ENCODE measurements around the gene CRIM1. TPM values are rescaled to one million over a fixed set of nuclear protein-coding genes. Genes with fewer than 3 reads are reported as not detected.

Gene CRIM1
- total RNA-seq, 1 experiment from 2014 or later, result 292 TPM

GRCh38 chr2:36574560-36574959 is 219.0 kb downstream of the CRIM1 start:
- no peaks in the 10 kb centered on the region for H3K27me3 ChIP-seq (replicated peaks; ENCODE audit: control insufficient read depth, insufficient read depth, low read length)
- CTCF ChIA-PET, result no interaction called here
- H3K4me1 Mint-ChIP-seq (ENCODE audit: low read depth, unreplicated experiment), result no peaks in the 10 kb centered on the region
- no TSS peak for BruUV-seq (replicated peaks)
- POLR2A ChIA-PET, result no interaction called here
- peaks cover 1% of the 10 kb centered on the region for H3K4me1 ChIP-seq
- intact Hi-C loops (cut with micrococcal nuclease; ENCODE audit: unreplicated experiment), result no loop called here
- H3K9me3 ChIP-seq, result no peaks in the 10 kb centered on the region
- DNase-seq, result no peak
- peaks cover 80% of the 10 kb centered on the region for H3K36me3 Mint-ChIP-seq (ENCODE audit: insufficient read depth, unreplicated experiment)
- no peaks in the 10 kb centered on the region for H3K27me3 Mint-ChIP-seq (ENCODE audit: insufficient read depth, unreplicated experiment)
- no peak for TF ChIP-seq CTCF (IDR thresholded peaks at IDR 0.05; ENCODE audit: insufficient read depth in 1 of 2, low read depth in 1 of 2, low read length in 1 of 2, severe bottlenecking in 1 of 2, unreplicated experiment in 1 of 2)
- no peak overlapping the region for H3K4me3 Mint-ChIP-seq (ENCODE audit: unreplicated experiment)
- H3K36me3 ChIP-seq (ENCODE audit: control insufficient read depth, insufficient read depth, low read length), result peaks cover 2% of the 10 kb centered on the region; the same call in 1 of the 2 replicates
- no peaks in the 10 kb centered on the region for H3K9me3 Mint-ChIP-seq (ENCODE audit: unreplicated experiment)
- H3K27ac Mint-ChIP-seq (ENCODE audit: unreplicated experiment), result no peak overlapping the region
- no peak overlapping the region for H3K4me3 ChIP-seq (ENCODE audit: low read depth, low read length)

DNA sequence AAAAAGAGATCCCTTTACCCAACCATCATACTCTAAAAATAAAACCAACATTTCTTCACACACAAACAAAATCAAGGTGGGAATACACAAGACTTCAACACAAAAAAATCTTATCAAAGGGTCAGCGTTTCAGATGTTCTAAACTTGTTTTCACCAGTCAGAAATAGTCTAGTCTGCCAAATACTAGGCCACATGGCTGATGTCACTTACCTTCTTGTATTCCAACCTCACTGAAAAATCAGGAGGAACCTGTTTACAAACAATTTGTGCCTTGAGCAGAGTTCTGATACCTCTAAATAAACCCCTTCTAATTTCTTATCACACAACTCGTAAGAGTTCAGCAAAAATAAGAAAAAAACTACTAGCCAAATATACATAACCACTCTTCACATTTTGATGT is 222.3 kb downstream of the CRIM1 start:
- H3K4me1 ChIP-seq, result no peaks in the 10 kb centered on the region
- Mint-ChIP-seq H3K27ac (ENCODE audit: unreplicated experiment) (no peak overlapping the region), H3K36me3 (ENCODE audit: insufficient read depth, unreplicated experiment) (peaks cover 90% of the 10 kb centered on the region), H3K27me3 (ENCODE audit: insufficient read depth, unreplicated experiment) (no peaks in the 10 kb centered on the region), H3K4me1 (ENCODE audit: low read depth, unreplicated experiment) (no peaks in the 10 kb centered on the region), H3K4me3 (ENCODE audit: unreplicated experiment) (no peak overlapping the region), H3K9me3 (ENCODE audit: unreplicated experiment) (no peaks in the 10 kb centered on the region)
- H3K27me3 ChIP-seq (replicated peaks; ENCODE audit: control insufficient read depth, insufficient read depth, low read length), result no peaks in the 10 kb centered on the region
- no peak for DNase-seq
- peaks cover 3% of the 10 kb centered on the region for H3K36me3 ChIP-seq (ENCODE audit: control insufficient read depth, insufficient read depth, low read length)
- POLR2A ChIA-PET, result interaction anchor here (0.6 kb wide), 1 partner anchor 500 kb away, joined by 3 read pairs; no protein-coding TSS in a partner anchor
- intact Hi-C loops (cut with micrococcal nuclease; ENCODE audit: unreplicated experiment), result no loop called here
- CTCF ChIA-PET, result no interaction called here
- no peaks in the 10 kb centered on the region for H3K9me3 ChIP-seq
- TF ChIP-seq CTCF (IDR thresholded peaks at IDR 0.05; ENCODE audit: insufficient read depth in 1 of 2, low read depth in 1 of 2, low read length in 1 of 2, severe bottlenecking in 1 of 2, unreplicated experiment in 1 of 2), result no peak
- H3K4me3 ChIP-seq (ENCODE audit: low read depth, low read length), result no peak overlapping the region
- BruUV-seq (replicated peaks), result no TSS peak

DNA sequence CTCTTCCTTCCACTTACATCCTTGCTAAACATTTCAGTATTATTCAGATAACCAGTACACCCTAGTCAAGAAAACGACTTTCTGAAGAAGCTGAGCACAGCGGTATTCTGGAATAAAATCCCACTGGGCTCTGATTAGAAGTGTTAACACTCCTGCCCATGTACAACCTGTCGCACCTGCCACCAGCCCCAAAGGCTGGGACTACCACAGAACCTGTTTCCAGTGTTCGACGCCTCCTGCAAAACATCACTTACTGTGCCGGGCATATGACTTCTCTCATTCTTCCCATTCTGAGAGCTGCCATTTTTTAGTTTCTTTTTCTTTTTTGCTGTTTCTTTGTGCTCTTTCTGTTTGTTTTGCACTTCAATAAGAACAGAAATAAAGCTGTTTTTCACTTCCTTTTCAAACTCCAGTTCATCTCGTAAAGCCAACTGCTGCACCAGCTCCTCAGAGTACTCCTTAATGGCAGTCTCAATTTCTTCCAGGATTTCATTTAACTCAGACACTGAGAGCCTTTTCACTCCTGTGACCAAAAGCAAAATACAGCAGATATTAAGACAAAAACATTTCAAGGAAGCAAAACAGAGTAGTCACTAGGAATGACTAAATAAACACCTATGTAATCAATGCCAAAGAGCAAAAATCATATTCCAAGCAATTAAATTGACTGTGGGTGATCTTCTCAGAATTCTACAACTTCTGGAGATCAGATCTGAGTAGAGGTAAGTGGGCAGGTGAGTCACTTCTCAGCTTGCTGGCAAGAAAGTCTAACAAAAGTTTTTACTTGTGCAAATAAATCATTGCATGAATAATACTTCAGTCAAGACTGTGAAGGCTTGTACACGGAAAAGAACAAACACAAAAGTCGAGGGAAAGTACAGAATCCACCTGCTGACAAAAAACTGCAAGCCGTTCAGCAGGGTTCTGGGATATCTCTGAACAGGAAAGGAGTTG is 223.0 kb downstream of the CRIM1 start:
- H3K27ac Mint-ChIP-seq (ENCODE audit: unreplicated experiment), result peak overlapping the region; percentile 26

More for the DNA sequence above, 223.0 kb downstream of the CRIM1 start:
- Histone ChIP-seq H3K4me1 (no peaks in the 10 kb centered on the region), H3K27me3 (replicated peaks; ENCODE audit: control insufficient read depth, insufficient read depth, low read length) (no peaks in the 10 kb centered on the region), H3K36me3 (ENCODE audit: control insufficient read depth, insufficient read depth, low read length) (peaks cover 4% of the 10 kb centered on the region), H3K4me3 (ENCODE audit: low read depth, low read length) (no peak overlapping the region), H3K9me3 (no peaks in the 10 kb centered on the region)
- ChIA-PET POLR2A (no interaction called here), CTCF (no interaction called here)
- no peaks in the 10 kb centered on the region for H3K4me1 Mint-ChIP-seq (ENCODE audit: low read depth, unreplicated experiment)
- BruUV-seq (replicated peaks), result no TSS peak
- intact Hi-C loops (cut with micrococcal nuclease; ENCODE audit: unreplicated experiment), result no loop called here
- peaks cover 90% of the 10 kb centered on the region for H3K36me3 Mint-ChIP-seq (ENCODE audit: insufficient read depth, unreplicated experiment)
- H3K9me3 Mint-ChIP-seq (ENCODE audit: unreplicated experiment), result no peaks in the 10 kb centered on the region
- no peaks in the 10 kb centered on the region for H3K27me3 Mint-ChIP-seq (ENCODE audit: insufficient read depth, unreplicated experiment)
- TF ChIP-seq CTCF (IDR thresholded peaks at IDR 0.05; ENCODE audit: insufficient read depth in 1 of 2, low read depth in 1 of 2, low read length in 1 of 2, severe bottlenecking in 1 of 2, unreplicated experiment in 1 of 2), result no peak
- no peak overlapping the region for H3K4me3 Mint-ChIP-seq (ENCODE audit: unreplicated experiment)
- DNase-seq, result no peak

All from Caco-2 (cell line).